ENCODE data around the gene DNAH14. TPM values are rescaled to one million over a fixed set of nuclear protein-coding genes. Genes with fewer than 3 reads are reported as not detected.

DNAH14 gene
- total and polyA plus RNA-seq, 2 of the 8 experiments (the other 6 are each of a cell fraction or from before 2014, with no cell fraction given), result 8.4 to 40.7 TPM

GRCh38 chr1:225435487-225435886 lies 506.0 kb downstream of the DNAH14 start:
- Histone ChIP-seq H3K4me1 (replicated peaks in 1 of 4; ENCODE audit: control insufficient read depth in 3 of 4, insufficient read depth in 4 of 4, low read length in 3 of 4) (no peaks in the 10 kb centered on the region), H3K9me3 (ENCODE audit: insufficient read depth in 2 of 2, low read depth in 1 of 2, low read length in 1 of 2) (peaks cover 0 to 10% of the 10 kb centered on the region in 2 experiments; a peak in 3 of 4 replicates), H3K56ac (replicated peaks; ENCODE audit: insufficient read length, low read depth, low read length) (no peak overlapping the region), H3K36me3 (ENCODE audit: control insufficient read depth in 2 of 4, insufficient read depth in 4 of 4, low read length in 3 of 4) (0 out of 8 replicates have a peak, but pooled peaks cover 0 to 5% (median 0%) of the 10 kb centered on the region in 4 experiments), H2BK15ac (ENCODE audit: low read length) (no peak overlapping the region), H3K79me2 (ENCODE audit: control insufficient read depth in 1 of 2, insufficient read depth in 2 of 2, low read length in 2 of 2) (no peaks in the 10 kb centered on the region), H2BK5ac (ENCODE audit: low read depth, low read length) (no peak overlapping the region), H3K27me3 (replicated peaks in 1 of 4; ENCODE audit: control insufficient read depth in 3 of 4, extremely low read depth in 1 of 4, insufficient read depth in 3 of 4, low read length in 3 of 4) (no peaks in the 10 kb centered on the region), H3K23me2 (ENCODE audit: low read depth, low read length) (no peaks in the 10 kb centered on the region), H3K9ac (replicated peaks in 1 of 4; ENCODE audit: extremely low read depth in 1 of 4, low read depth in 3 of 4, low read length in 3 of 4) (no peak overlapping the region), H3K27ac (ENCODE audit: low read depth, low read length) (no peak overlapping the region), H3K79me1 (ENCODE audit: low read depth, low read length) (no peaks in the 10 kb centered on the region), H3K4me3 (ENCODE audit: extremely low read depth in 1 of 4, insufficient read depth in 2 of 4, low read depth in 3 of 4, low read length in 4 of 4) (no peak overlapping the region), H4K91ac (replicated peaks; ENCODE audit: insufficient read length, low read length) (no peak overlapping the region), H2AFZ (ENCODE audit: low read length) (0 out of 2 replicates have a peak overlapping the region, but pooled peaks have one; percentile 46), H3K23ac (ENCODE audit: insufficient read length) (no peak overlapping the region), H4K20me1 (replicated peaks in 1 of 2; ENCODE audit: control insufficient read depth in 1 of 2, insufficient read depth in 2 of 2, low read length in 2 of 2) (no peaks in the 10 kb centered on the region), H3K4ac (replicated peaks; ENCODE audit: insufficient read length, low read depth, low read length) (no peak overlapping the region), H4K8ac (ENCODE audit: extremely low read depth, insufficient read depth, low read length) (no peak overlapping the region), H3K18ac (ENCODE audit: extremely low read depth, low read length) (no peak overlapping the region), H3K14ac (ENCODE audit: insufficient read length) (no peak overlapping the region), H3K4me2 (ENCODE audit: insufficient read depth in 1 of 2, low read depth in 2 of 2, low read length in 2 of 2) (no peak overlapping the region), H2BK20ac (ENCODE audit: low read length) (no peak overlapping the region), H2AK5ac (ENCODE audit: low read depth, low read length) (no peak overlapping the region), H2BK12ac (ENCODE audit: low read depth, low read length) (no peak overlapping the region), H4K5ac (ENCODE audit: insufficient read length, low read depth, low read length) (no peak overlapping the region), H2BK120ac (replicated peaks; ENCODE audit: low read depth, low read length) (no peak overlapping the region)
- no peak for FAIRE-seq
- POLR2A ChIA-PET (ENCODE audit: partially characterized antibody), result no interaction called here
- CTCF ChIA-PET (ENCODE audit: partially characterized antibody), result no interaction called here
- no peak for TF ChIP-seq RFX5 (IDR thresholded peaks at IDR 0.05; ENCODE audit: borderline replicate concordance, low read depth, low read length)
- no peak for TF ChIP-seq ATF2 (IDR thresholded peaks at IDR 0.05; ENCODE audit: low read length)
- no peak for TF ChIP-seq CTCF (IDR thresholded peaks at IDR 0.05; ENCODE audit: control extremely low read depth in 1 of 3, insufficient read depth in 1 of 3, low read depth in 1 of 3, low read length in 3 of 3)
- TF ChIP-seq CTBP2 (IDR thresholded peaks at IDR 0.05; ENCODE audit: borderline replicate concordance, insufficient read depth, insufficient read length, low read length), result no peak
- no peak for TF ChIP-seq ASH2L (IDR thresholded peaks at IDR 0.05; ENCODE audit: low read length)
- no peak for TF ChIP-seq BACH1 (IDR thresholded peaks at IDR 0.05; ENCODE audit: low read length)
- no peak for TF ChIP-seq BRCA1 (IDR thresholded peaks at IDR 0.05; ENCODE audit: low read depth, low read length)
- TF ChIP-seq RAD21 (IDR thresholded peaks at IDR 0.05 in 1 of 2, conservative IDR thresholded peaks at IDR 0.05 in 1 of 2; ENCODE audit: low read depth in 2 of 2, low read length in 2 of 2), result no peak
- WGBS, 2 experiments (ENCODE audit: extremely low coverage in 1 of 2, insufficient coverage in 1 of 2, insufficient read length in 1 of 2, insufficient replicate concordance in 2 of 2, low coverage in 1 of 2, low lambda C conversion rate in 2 of 2, missing lambda C conversion rate in 1 of 2), result 75% methylated on average over 1 of the region's 1 CpG; no CpG with 5 or more reads in 1 of the 2 experiments
- no peak for DNase-seq (ENCODE audit: low read depth in 1 of 2, low spot score in 2 of 2)

Measured in H1 (cell line).